Heart left ventricle (tissue), 16 donors: ENCODE data around the gene AGXT. TPM values are rescaled to one million over a fixed set of nuclear protein-coding genes. Genes with fewer than 3 reads are reported as not detected.

Experiments
- ATAC-seq, 4 donors: fragments of 200-7000 bp; cut with Tn5 transposase; one replicate each; pipeline ENCODE4 v1.9.1; 2020 to 2022; ENCODE audit warnings: moderate library complexity in 4 of 4, mild to moderate bottlenecking in 3 of 4, moderate number of reproducible peaks in 1 of 4
- DNase-seq, 5 donors: peaks; one replicate each; pipeline ENCODE4 v3.0.0-alpha.2; 2020
- H3K27ac ChIP-seq, 12 donors: fragments of 200-600 bp; sonication (generic) in 4 of 12; one replicate each; pipeline versions ENCODE4 v1.5.0 to v1.8.0; 2016 to 2022; ENCODE audit warnings: mild to moderate bottlenecking in 2 of 12
- H3K27me3 ChIP-seq, 9 donors: fragments of 200-600 bp; sonication (generic) in 2 of 9; one replicate each; pipeline versions ENCODE4 v1.5.1 to v1.8.0; 2016 to 2022; ENCODE audit warnings: mild to moderate bottlenecking in 3 of 9
- H3K36me3 ChIP-seq, 9 donors: fragments of 200-600 bp; sonication (generic) in 2 of 9; one replicate each; pipeline versions ENCODE4 v1.5.0 to v1.8.0; 2018 to 2022; ENCODE audit warnings: mild to moderate bottlenecking in 2 of 9
- H3K4me1 ChIP-seq, 12 donors: fragments of 200-600 bp; sonication (generic) in 4 of 12; one replicate each; pipeline versions ENCODE4 v1.5.0 to v1.8.0; 2016 to 2022; ENCODE audit warnings: mild to moderate bottlenecking in 3 of 12
- H3K4me3 ChIP-seq, 12 donors: fragments of 200-600 bp; sonication (generic) in 4 of 12; one replicate each; pipeline versions ENCODE4 v1.5.0 to v1.8.0; 2017 to 2022; ENCODE audit warnings: mild to moderate bottlenecking in 9 of 12, moderate library complexity in 4 of 12
- H3K9me3 ChIP-seq, 12 donors: fragments of 200-600 bp; sonication (generic) in 4 of 12; one replicate each; pipeline versions ENCODE4 v1.5.0 to v1.8.0; 2016 to 2022; ENCODE audit warnings: mild to moderate bottlenecking in 1 of 12
- POLR2A ChIP-seq, 2 donors: fragments of 450-650 bp; IDR thresholded peaks; one replicate each; pipeline ENCODE4 v1.6.1; 2017; ENCODE audit warnings: antibody characterized with exemption in 2 of 2, mild to moderate bottlenecking in 2 of 2, moderate library complexity in 2 of 2
- WGBS, 4 donors: extraction: QIAGEN DNeasy Blood & Tissue Kit in 2 of 4; methylation state at CpG; one replicate each; pipeline versions ENCODE4 v1.1.5 to v1.1.7; 2013 to 2018; 5-methylcytosine and 5-hydroxymethylcytosine counted together
- intact Hi-C, 10 donors: fragments of 100-400 bp; cut with DNase I; formaldehyde crosslinking; loops; one replicate each; pipeline versions ENCODE4 v1.11.1 to v1.14.2; 2022
- polyA plus RNA-seq, 2 donors: library from polyadenylated mRNA; stranded (reverse); fragments of 200-250 nt; gene quantifications; one replicate each; pipeline ENCODE4 v1.2.3, GENCODE V29; 2013
- total RNA-seq, 9 donors: library from RNA; depleted of rRNA in 2 of 9; stranded (reverse); fragments of >200 nt in 2 of 9; fragmentation: NEBNext Ultra II Directional in 3 of 9; extraction: Animal tissue kit (Norgen Biotek cat#: 25700) in 3 of 9; gene quantifications; one replicate each; pipeline versions ENCODE4 v1.1.0 to v1.2.4, GENCODE V29; 2016 to 2023
- TF ChIP-seq, protein P1 (sequence below), 12 donors: fragments of 200-600 bp; sonication (generic) in 4 of 12; IDR thresholded peaks; one replicate each; pipeline versions ENCODE4 v1.5.0 to v1.8.0; 2018 to 2022; ENCODE audit warnings: antibody characterized with exemption in 12 of 12, mild to moderate bottlenecking in 5 of 12
- donor health status: ischemic (EF 13 %, LVEDD 7.1; RV severe dilation, severe dysfunction).
- donor health status: healthy with polysubstance abuse.
- donor health status: DM: no; HTN: yes; CAD: no.
- donor health status: DM: no; HTN: no; CAD: no.
- donor health status: ischemic (EF 25% LVEDD 6.9; RV normal size, moderate dysfunction).
- donor health status: ischemic (EF 25% LVEDD 5.7; RV mildly dilated, moderate dysfunction).
- donor health status: healthy.
- donor health status: DM: yes; HTN: yes; CAD: no.
- donor health status: ischemic (EF 35%, LVEDD 5.7; RV mildly dilated, moderate dysfunction).
- donor health status: nonischemic (EF 11% LVEDD 7.7; RV severe dilation, severe dysfunction).
- donor health status: DM: yes; HTN: yes; CAD: no.
- donor health status: PGD.
- donor health status: ischemic (EF 29% LVEDD 5.4; RV normal size, mild dysfunction).
- donor health status: nonischemic (EF 23%, LVEDD 6.1; RV moderate dilation, normal function).

AGXT gene
- total and polyA plus RNA-seq, 11 donors: 0.06 TPM; not detected in 10

DNA sequence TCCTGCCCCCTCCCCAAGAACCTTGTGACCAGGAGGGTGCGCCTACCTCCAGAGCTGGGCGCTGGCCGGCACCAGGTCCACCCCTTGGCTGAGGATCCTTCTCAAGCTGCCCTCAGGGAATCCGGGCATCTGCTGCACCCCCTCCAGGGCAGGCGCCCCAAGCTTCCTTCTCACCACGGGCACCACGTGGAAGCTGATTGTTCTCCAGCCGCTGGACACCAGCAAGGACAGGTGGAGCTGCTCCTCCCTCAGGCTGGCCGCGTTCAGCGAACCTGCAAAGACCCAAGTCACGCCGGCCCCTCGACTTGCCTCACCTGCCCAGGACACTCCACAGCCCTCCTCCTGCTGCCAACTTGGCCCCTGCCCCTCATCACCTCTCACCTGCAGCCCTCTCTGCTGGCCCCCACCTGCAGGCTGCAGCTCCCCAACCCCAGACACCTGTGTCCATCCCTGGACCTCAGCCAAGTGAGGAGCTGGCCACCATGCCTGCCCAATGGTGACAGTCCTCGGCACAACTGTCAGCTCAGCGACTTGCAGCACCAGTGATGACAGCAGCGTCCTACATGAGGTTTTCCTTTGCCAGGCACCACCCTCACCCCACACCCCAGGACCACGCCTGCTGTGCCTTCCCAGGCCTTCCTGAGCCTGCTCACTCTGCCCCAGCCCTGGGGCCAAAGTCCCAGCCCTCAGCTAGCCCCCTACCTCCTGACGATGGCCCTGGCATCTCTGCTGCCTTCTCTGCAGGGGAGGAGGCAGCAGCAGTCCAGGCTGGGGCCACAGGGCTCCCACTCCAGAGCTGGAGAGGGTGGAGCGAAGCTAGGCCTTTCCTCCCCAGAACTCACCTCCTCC lies 23.1 kb downstream of the AGXT start:
- TF ChIP-seq POLR2A (IDR thresholded peaks at IDR 0.05): no peak
- TF ChIP-seq, protein P1, sequence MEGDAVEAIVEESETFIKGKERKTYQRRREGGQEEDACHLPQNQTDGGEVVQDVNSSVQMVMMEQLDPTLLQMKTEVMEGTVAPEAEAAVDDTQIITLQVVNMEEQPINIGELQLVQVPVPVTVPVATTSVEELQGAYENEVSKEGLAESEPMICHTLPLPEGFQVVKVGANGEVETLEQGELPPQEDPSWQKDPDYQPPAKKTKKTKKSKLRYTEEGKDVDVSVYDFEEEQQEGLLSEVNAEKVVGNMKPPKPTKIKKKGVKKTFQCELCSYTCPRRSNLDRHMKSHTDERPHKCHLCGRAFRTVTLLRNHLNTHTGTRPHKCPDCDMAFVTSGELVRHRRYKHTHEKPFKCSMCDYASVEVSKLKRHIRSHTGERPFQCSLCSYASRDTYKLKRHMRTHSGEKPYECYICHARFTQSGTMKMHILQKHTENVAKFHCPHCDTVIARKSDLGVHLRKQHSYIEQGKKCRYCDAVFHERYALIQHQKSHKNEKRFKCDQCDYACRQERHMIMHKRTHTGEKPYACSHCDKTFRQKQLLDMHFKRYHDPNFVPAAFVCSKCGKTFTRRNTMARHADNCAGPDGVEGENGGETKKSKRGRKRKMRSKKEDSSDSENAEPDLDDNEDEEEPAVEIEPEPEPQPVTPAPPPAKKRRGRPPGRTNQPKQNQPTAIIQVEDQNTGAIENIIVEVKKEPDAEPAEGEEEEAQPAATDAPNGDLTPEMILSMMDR (IDR thresholded peaks at IDR 0.05): no peak
- no peaks in the 10 kb centered on the region for H3K9me3 ChIP-seq
- H3K4me1 ChIP-seq: peaks cover 0 to 7% (median 0%) of the 10 kb centered on the region in 12 donors
- WGBS, 4 donors: 78 to 84% (median 83%) methylated on average over 19 to 20 of the region's 20 CpGs
- H3K27ac ChIP-seq: no peak overlapping the region
- DNase-seq (peak in 1 of 5 donors; percentile 21), ATAC-seq (no peak)
- H3K36me3 ChIP-seq: no peaks in the 10 kb centered on the region
- H3K4me3 ChIP-seq: no peak overlapping the region
- no peaks in the 10 kb centered on the region for H3K27me3 ChIP-seq
- intact Hi-C loops: no loop called here

DNA sequence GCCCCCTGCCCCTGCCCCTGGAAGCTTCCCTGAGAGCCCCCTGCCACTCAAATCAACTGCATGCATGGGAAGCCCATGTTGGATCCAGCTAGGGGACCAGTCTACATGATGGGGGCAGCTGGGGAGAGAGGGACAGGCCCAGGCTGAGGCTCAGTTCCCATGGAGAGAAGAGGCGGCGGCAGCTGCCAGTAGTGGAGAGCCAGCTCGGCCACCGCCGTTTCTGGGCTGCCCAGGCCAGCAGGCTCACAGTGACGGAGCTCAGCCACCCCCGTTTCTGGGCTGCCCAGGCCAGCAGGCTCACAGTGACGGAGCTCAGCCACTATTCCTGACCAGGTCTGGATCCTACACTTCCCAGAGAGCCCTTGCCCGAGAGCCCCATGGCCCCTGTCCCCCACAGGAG lies 23.7 kb downstream of the AGXT start:
- intact Hi-C loops: no loop called here
- Histone ChIP-seq H3K27ac (no peak overlapping the region), H3K4me1 (peaks cover 0 to 7% (median 0%) of the 10 kb centered on the region in 12 donors), H3K27me3 (no peaks in the 10 kb centered on the region), H3K4me3 (no peak overlapping the region), H3K9me3 (no peaks in the 10 kb centered on the region), H3K36me3 (no peaks in the 10 kb centered on the region)
- 79 to 86% (median 80%) methylated on average over 6 to 9 of the region's 9 CpGs for WGBS, 4 donors
- ATAC-seq: no peak
- TF ChIP-seq, protein P1 (IDR thresholded peaks at IDR 0.05): no peak
- no peak for TF ChIP-seq POLR2A (IDR thresholded peaks at IDR 0.05)
- peak in 1 of 5 donors; percentile 19 for DNase-seq

DNA sequence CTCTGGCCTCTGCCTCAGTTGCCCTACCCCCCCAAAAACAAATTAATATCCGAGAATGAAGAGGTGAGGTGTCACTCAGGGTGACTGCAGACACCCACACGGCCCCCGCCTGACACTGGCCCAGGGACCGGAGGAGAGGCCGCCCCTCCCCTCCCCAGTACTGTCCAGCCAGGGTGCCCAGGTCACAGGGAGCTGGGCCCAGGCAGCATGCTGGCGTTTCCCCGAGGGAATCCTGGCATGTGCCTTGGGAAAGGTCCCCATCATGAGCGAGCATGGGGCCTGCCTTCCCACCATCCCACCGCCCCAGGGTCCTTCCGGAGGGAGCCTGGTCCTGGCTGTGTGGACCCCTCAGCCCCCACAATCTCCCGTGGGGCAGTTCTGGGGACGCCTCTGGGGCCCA lies 24.3 kb downstream of the AGXT start:
- H3K27ac ChIP-seq: no peak overlapping the region
- no peaks in the 10 kb centered on the region for H3K9me3 ChIP-seq
- WGBS, 4 donors: 84 to 100% (median 89%) methylated on average over 1 to 12 of the region's 12 CpGs
- peaks cover 0 to 11% (median 3%) of the 10 kb centered on the region in 12 donors for H3K4me1 ChIP-seq
- H3K36me3 ChIP-seq: no peaks in the 10 kb centered on the region
- no peaks in the 10 kb centered on the region for H3K27me3 ChIP-seq
- ATAC-seq (no peak), DNase-seq (no peak)
- no peak overlapping the region for H3K4me3 ChIP-seq
- intact Hi-C loops: no loop called here
- TF ChIP-seq, protein P1 (IDR thresholded peaks at IDR 0.05): no peak
- no peak for TF ChIP-seq POLR2A (IDR thresholded peaks at IDR 0.05)

DNA sequence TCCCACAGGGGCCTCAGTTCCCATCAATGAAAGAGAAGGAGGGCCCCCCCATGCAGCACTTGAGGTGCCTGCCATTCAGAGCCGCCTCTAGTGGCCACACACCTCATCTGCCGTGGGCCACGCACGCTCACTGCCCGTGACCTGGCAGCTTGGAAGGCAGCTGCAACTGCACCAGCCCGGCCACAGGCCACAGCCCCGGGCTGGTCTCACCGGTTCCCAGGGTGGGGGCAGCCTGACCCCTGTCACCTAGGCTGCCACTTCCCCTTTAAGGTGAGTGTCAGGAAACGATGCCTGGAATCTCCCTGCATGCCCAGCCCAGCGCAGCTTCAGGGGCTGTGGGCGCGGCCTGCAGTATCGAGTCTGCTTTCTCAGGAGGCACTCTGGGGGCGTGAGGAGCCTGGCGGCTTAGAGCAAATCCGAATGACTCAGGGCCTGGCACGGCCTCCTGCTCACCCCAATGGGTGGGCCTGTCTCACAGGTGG lies 24.8 kb downstream of the AGXT start:
- Histone ChIP-seq H3K4me3 (no peak overlapping the region), H3K9me3 (no peaks in the 10 kb centered on the region), H3K4me1 (peaks cover 0 to 15% (median 8%) of the 10 kb centered on the region in 12 donors), H3K27me3 (no peaks in the 10 kb centered on the region), H3K36me3 (no peaks in the 10 kb centered on the region), H3K27ac (no peak overlapping the region)
- intact Hi-C loops: no loop called here
- 44 to 75% (median 56%) methylated on average over 5 to 17 of the region's 17 CpGs for WGBS, 4 donors
- no peak for TF ChIP-seq POLR2A (IDR thresholded peaks at IDR 0.05)
- TF ChIP-seq, protein P1 (IDR thresholded peaks at IDR 0.05): no peak
- DNase-seq (peak in 1 of 5 donors; percentile 10), ATAC-seq (no peak)
